IPS-18a (cell line): ENCODE results near the gene LATS2.

ENCODE experiments used
- H3K27ac ChIP-seq: one replicate; pipeline ENCODE4 v1.5.1; 2013; ENCODE audit warnings: low read length
- H3K27me3 ChIP-seq: one replicate; pipeline ENCODE4 v1.6.1; 2013; ENCODE audit warnings: mild to moderate bottlenecking, low read length; ENCODE audit not compliant: control insufficient read depth, insufficient read depth
- H3K36me3 ChIP-seq: one replicate; pipeline ENCODE4 v1.6.1; 2013; ENCODE audit warnings: low read depth, low read length; ENCODE audit not compliant: control insufficient read depth
- H3K4me1 ChIP-seq: one replicate; pipeline ENCODE4 v1.6.1; 2013; ENCODE audit warnings: low read depth, low read length; ENCODE audit not compliant: control insufficient read depth
- H3K4me3 ChIP-seq: one replicate; pipeline ENCODE4 v1.5.1; 2013; ENCODE audit warnings: low read length
- H3K9ac ChIP-seq: one replicate; pipeline ENCODE4 v1.6.1; 2013; ENCODE audit warnings: mild to moderate bottlenecking, low read length, moderate library complexity
- H3K9me3 ChIP-seq: one replicate; pipeline ENCODE4 v1.6.1; 2013; ENCODE audit warnings: low read depth, low read length; ENCODE audit not compliant: control insufficient read depth

LATS2 gene

GRCh38 chr13:20994441-20994821, 67.0 kb downstream of the LATS2 start:
- H3K27ac ChIP-seq: no peak overlapping the region
- H3K27me3 ChIP-seq: no peaks in the 10 kb centered on the region
- no peak overlapping the region for H3K9ac ChIP-seq
- H3K9me3 ChIP-seq: no peaks in the 10 kb centered on the region
- no peak overlapping the region for H3K4me3 ChIP-seq
- H3K36me3 ChIP-seq: peaks cover 21% of the 10 kb centered on the region
- peaks cover 10% of the 10 kb centered on the region for H3K4me1 ChIP-seq

GRCh38 chr13:20993661-20994440, 67.5 kb downstream of the LATS2 start:
- Histone ChIP-seq H3K27ac (no peak overlapping the region), H3K9ac (no peak overlapping the region), H3K27me3 (no peaks in the 10 kb centered on the region), H3K4me1 (peaks cover 10% of the 10 kb centered on the region), H3K9me3 (no peaks in the 10 kb centered on the region), H3K4me3 (no peak overlapping the region), H3K36me3 (peaks cover 27% of the 10 kb centered on the region)

GRCh38 chr13:20993211-20993610, 68.2 kb downstream of the LATS2 start:
- H3K36me3 ChIP-seq: peaks cover 28% of the 10 kb centered on the region
- no peaks in the 10 kb centered on the region for H3K27me3 ChIP-seq
- H3K4me3 ChIP-seq: no peak overlapping the region
- H3K4me1 ChIP-seq: peaks cover 10% of the 10 kb centered on the region
- no peaks in the 10 kb centered on the region for H3K9me3 ChIP-seq
- no peak overlapping the region for H3K27ac ChIP-seq
- no peak overlapping the region for H3K9ac ChIP-seq

- no peaks in the 10 kb centered on the region for H3K9me3 ChIP-seq
- H3K9ac ChIP-seq: no peak overlapping the region
- no peak overlapping the region for H3K27ac ChIP-seq
- no peaks in the 10 kb centered on the region for H3K4me1 ChIP-seq
- no peak overlapping the region for H3K4me3 ChIP-seq
- no peaks in the 10 kb centered on the region for H3K27me3 ChIP-seq
- peaks cover 37% of the 10 kb centered on the region for H3K36me3 ChIP-seq
Measured at GRCh38 chr13:20991741-20992520, 69.5 kb downstream of the LATS2 start.

GRCh38 chr13:20990910-20991525, 70.4 kb downstream of the LATS2 start:
- H3K27me3 ChIP-seq: no peaks in the 10 kb centered on the region
- H3K36me3 ChIP-seq: peaks cover 43% of the 10 kb centered on the region
- no peaks in the 10 kb centered on the region for H3K9me3 ChIP-seq
- H3K9ac ChIP-seq: no peak overlapping the region
- H3K4me1 ChIP-seq: no peaks in the 10 kb centered on the region
- no peak overlapping the region for H3K4me3 ChIP-seq
- no peak overlapping the region for H3K27ac ChIP-seq

- Histone ChIP-seq H3K27me3 (no peaks in the 10 kb centered on the region), H3K9ac (no peak overlapping the region), H3K9me3 (no peaks in the 10 kb centered on the region), H3K4me1 (no peaks in the 10 kb centered on the region), H3K27ac (no peak overlapping the region), H3K4me3 (no peak overlapping the region), H3K36me3 (peaks cover 43% of the 10 kb centered on the region)
Measured at GRCh38 chr13:20989656-20990321, 71.6 kb downstream of the LATS2 start.

GRCh38 chr13:20988909-20989655, 72.3 kb downstream of the LATS2 start:
- H3K27ac ChIP-seq: no peak overlapping the region
- H3K4me3 ChIP-seq: no peak overlapping the region
- H3K9ac ChIP-seq: no peak overlapping the region
- H3K36me3 ChIP-seq: peaks cover 39% of the 10 kb centered on the region
- no peaks in the 10 kb centered on the region for H3K4me1 ChIP-seq
- H3K9me3 ChIP-seq: no peaks in the 10 kb centered on the region
- no peaks in the 10 kb centered on the region for H3K27me3 ChIP-seq

- Histone ChIP-seq H3K4me3 (no peak overlapping the region), H3K9ac (no peak overlapping the region), H3K27me3 (no peaks in the 10 kb centered on the region), H3K27ac (no peak overlapping the region), H3K9me3 (no peaks in the 10 kb centered on the region), H3K36me3 (peaks cover 43% of the 10 kb centered on the region), H3K4me1 (no peaks in the 10 kb centered on the region)
Measured at GRCh38 chr13:20988033-20988908, 73.1 kb downstream of the LATS2 start.

- Histone ChIP-seq H3K9ac (no peak overlapping the region), H3K4me3 (no peak overlapping the region), H3K9me3 (no peaks in the 10 kb centered on the region), H3K27ac (no peak overlapping the region), H3K27me3 (no peaks in the 10 kb centered on the region), H3K4me1 (no peaks in the 10 kb centered on the region), H3K36me3 (peaks cover 50% of the 10 kb centered on the region)
Measured at GRCh38 chr13:20987599-20987998, 73.8 kb downstream of the LATS2 start.

- Histone ChIP-seq H3K36me3 (peaks cover 61% of the 10 kb centered on the region), H3K4me3 (no peak overlapping the region), H3K4me1 (no peaks in the 10 kb centered on the region), H3K27me3 (no peaks in the 10 kb centered on the region), H3K9me3 (no peaks in the 10 kb centered on the region), H3K9ac (no peak overlapping the region), H3K27ac (no peak overlapping the region)
Measured at GRCh38 chr13:20984879-20985278, 76.5 kb downstream of the LATS2 start.
